Fibroblast of mammary gland (primary cell): ENCODE data around the gene TRIM31.

Source experiments
- DNase-seq: peaks from one replicate; pipeline ENCODE4 v3.0.0-alpha.2; 2010; ENCODE audit warnings: low read depth
- H3K4me3 ChIP-seq: 2 replicates; pipeline ENCODE4 v1.5.1; 2011; ENCODE audit warnings: low read depth, mild to moderate bottlenecking, low read length, moderate library complexity; ENCODE audit not compliant: control insufficient read depth
- CTCF ChIP-seq: conservative IDR thresholded peaks from 2 replicates; pipeline ENCODE4 v1.5.1; 2011; ENCODE audit warnings: low read depth, low read length, inconsistent platforms; ENCODE audit not compliant: control insufficient read depth, insufficient read depth

The TRIM31 gene

GRCh38 chr6:30096829-30097228 lies 16.1 kb downstream of the TRIM31 start:
- H3K4me3 ChIP-seq: no peak overlapping the region
- DNase-seq: no peak
- no peak for TF ChIP-seq CTCF

GRCh38 chr6:30093951-30094661 lies 18.8 kb downstream of the TRIM31 start:
- no peak for DNase-seq
- no peak overlapping the region for H3K4me3 ChIP-seq
- no peak for TF ChIP-seq CTCF

- no peak for DNase-seq
- no peak for TF ChIP-seq CTCF
- H3K4me3 ChIP-seq: no peak overlapping the region
Measured at GRCh38 chr6:30092852-30093543, 19.9 kb downstream of the TRIM31 start.

GRCh38 chr6:30091577-30092381 lies 21.1 kb downstream of the TRIM31 start:
- DNase-seq: peak; percentile 56
- no peak overlapping the region for H3K4me3 ChIP-seq

GRCh38 chr6:30087876-30088275 lies 25.0 kb downstream of the TRIM31 start:
- TF ChIP-seq CTCF: no peak
- no peak overlapping the region for H3K4me3 ChIP-seq
- DNase-seq: no peak

More at GRCh38 chr6:30091577-30092381, 21.1 kb downstream of the TRIM31 start:
- no peak for TF ChIP-seq CTCF

GRCh38 chr6:30077218-30077617 lies 35.7 kb downstream of the TRIM31 start:
- no peak for DNase-seq
- no peak for TF ChIP-seq CTCF

More at GRCh38 chr6:30077218-30077617, 35.7 kb downstream of the TRIM31 start:
- H3K4me3 ChIP-seq: no peak overlapping the region
